Measurements from ENCODE around the gene DNTT.

- TF ChIP-seq CTCF (conservative IDR thresholded peaks at IDR 0.05) (no peak), ZFX (IDR thresholded peaks at IDR 0.05) (no peak)
These were observed 34.2 kb downstream of the DNTT start for GRCh38 chr10:96338279-96338925.

Measured in C4-2B (cell line).